Measurements from ENCODE around the gene CD22.

DNA sequence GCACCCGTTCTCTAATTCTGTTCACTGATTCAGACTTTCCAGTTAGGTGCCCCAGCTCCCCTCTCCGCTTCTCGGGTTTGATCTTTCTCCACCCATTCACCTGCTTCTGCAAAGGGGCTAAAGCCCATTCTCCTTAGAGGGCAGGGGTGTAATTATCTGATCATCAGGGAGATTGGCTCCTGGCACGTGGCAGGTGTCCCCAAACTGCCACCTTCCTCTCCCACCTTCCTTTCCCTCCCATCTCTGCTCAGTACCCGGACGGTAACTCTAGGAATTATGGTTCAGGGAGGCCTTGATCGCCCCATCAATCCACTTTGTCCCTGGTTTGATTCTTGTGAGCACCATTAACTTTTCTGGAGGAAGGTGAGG lies 18.9 kb downstream of the CD22 start:
- TF ChIP-seq, protein P1, sequence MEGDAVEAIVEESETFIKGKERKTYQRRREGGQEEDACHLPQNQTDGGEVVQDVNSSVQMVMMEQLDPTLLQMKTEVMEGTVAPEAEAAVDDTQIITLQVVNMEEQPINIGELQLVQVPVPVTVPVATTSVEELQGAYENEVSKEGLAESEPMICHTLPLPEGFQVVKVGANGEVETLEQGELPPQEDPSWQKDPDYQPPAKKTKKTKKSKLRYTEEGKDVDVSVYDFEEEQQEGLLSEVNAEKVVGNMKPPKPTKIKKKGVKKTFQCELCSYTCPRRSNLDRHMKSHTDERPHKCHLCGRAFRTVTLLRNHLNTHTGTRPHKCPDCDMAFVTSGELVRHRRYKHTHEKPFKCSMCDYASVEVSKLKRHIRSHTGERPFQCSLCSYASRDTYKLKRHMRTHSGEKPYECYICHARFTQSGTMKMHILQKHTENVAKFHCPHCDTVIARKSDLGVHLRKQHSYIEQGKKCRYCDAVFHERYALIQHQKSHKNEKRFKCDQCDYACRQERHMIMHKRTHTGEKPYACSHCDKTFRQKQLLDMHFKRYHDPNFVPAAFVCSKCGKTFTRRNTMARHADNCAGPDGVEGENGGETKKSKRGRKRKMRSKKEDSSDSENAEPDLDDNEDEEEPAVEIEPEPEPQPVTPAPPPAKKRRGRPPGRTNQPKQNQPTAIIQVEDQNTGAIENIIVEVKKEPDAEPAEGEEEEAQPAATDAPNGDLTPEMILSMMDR (conservative IDR thresholded peaks at IDR 0.05), result no peak
- no peak for TF ChIP-seq ZFX (IDR thresholded peaks at IDR 0.05)

All from C4-2B (cell line).